Activated CD8-positive, alpha-beta T cell treated with anti-CD3 and anti-CD28 coated beads for 36 hours (primary cell): ENCODE results near the gene NIPBL. TPM values are rescaled to one million over a fixed set of nuclear protein-coding genes. Genes with fewer than 3 reads are reported as not detected.
A peak's percentile ranks its signal among the peaks of the same experiment; 100 is the strongest.

Source experiments
- ATAC-seq: fragments of 200-7000 bp; cut with Tn5 transposase; one replicate; pipeline ENCODE4 v1.10.0; 2021; ENCODE audit warnings: mild to moderate bottlenecking, moderate library complexity
- CTCF ChIA-PET: fragments of 350-600 bp; sonication (Branson Sonifier 250); formaldehyde crosslinking; loops from one replicate; lab custom pipeline; 2021; ENCODE audit warnings: antibody characterized with exemption; lab: Charles Lee
- POLR2A ChIA-PET: fragments of 350-600 bp; sonication (Branson Sonifier 250); formaldehyde crosslinking; loops from one replicate; lab custom pipeline; 2021; ENCODE audit warnings: antibody characterized with exemption; lab: Charles Lee
- DNase-seq: peaks from one replicate; pipeline ENCODE4 v3.0.0-alpha.2; 2020
- H3K27ac Mint-ChIP-seq: one replicate; pipeline ENCODE4 v1.8.0; 2021; ENCODE audit warnings: mild to moderate bottlenecking, mixed read lengths
- H3K27me3 Mint-ChIP-seq: one replicate; pipeline ENCODE4 v1.8.0; 2021; ENCODE audit warnings: mixed read lengths
- H3K36me3 Mint-ChIP-seq: one replicate; pipeline ENCODE4 v1.8.0; 2021; ENCODE audit warnings: low read depth, mixed read lengths
- H3K4me1 Mint-ChIP-seq: one replicate; pipeline ENCODE4 v1.8.0; 2021; ENCODE audit warnings: low read depth, mixed read lengths
- H3K4me3 Mint-ChIP-seq: one replicate; pipeline ENCODE4 v1.8.0; 2021; ENCODE audit warnings: mild to moderate bottlenecking, moderate library complexity, mixed read lengths
- H3K9me3 Mint-ChIP-seq: one replicate; pipeline ENCODE4 v1.8.0; 2021; ENCODE audit warnings: mixed read lengths
- CTCF ChIP-seq: fragments of 200-600 bp; IDR thresholded peaks from one replicate; pipeline ENCODE4 v1.8.0; 2022; ENCODE audit warnings: antibody characterized with exemption, mild to moderate bottlenecking
- intact Hi-C: fragments of 100-400 bp; cut with micrococcal nuclease; formaldehyde crosslinking; loops from one replicate; pipeline ENCODE4 v1.10.0; 2022
- total RNA-seq, 2 experiments: library from RNA; stranded (reverse); gene quantifications; one replicate each; pipeline ENCODE4 v1.2.3, GENCODE V29; 2021

Gene NIPBL
- total RNA-seq, 2 experiments from 2014 or later = 39.6 to 40.2 TPM

- ChIA-PET POLR2A (interaction anchor here (0.6 to 1.8 kb wide), 4 partner anchors 9 to 147 kb away, joined by 3 to 13 read pairs (median 3); partner anchors contain the start of gene NIPBL), CTCF (interaction anchor here (1.3 to 1.4 kb wide), 3 partner anchors 9 to 146 kb away, joined by 3 to 4 read pairs (median 3); partner anchors contain the start of gene NIPBL)
- Mint-ChIP-seq H3K36me3 (peaks cover 14% of the 10 kb centered on the region), H3K4me1 (peaks cover 76% of the 10 kb centered on the region), H3K4me3 (no peak overlapping the region), H3K27me3 (no peaks in the 10 kb centered on the region), H3K27ac (no peak overlapping the region), H3K9me3 (no peaks in the 10 kb centered on the region)
- intact Hi-C loops = no loop called here
- ATAC-seq (no peak), DNase-seq (no peak)
- no peak for TF ChIP-seq CTCF
These were observed 9.3 kb downstream of the NIPBL start for GRCh38 chr5:36885566-36886485.

GRCh38 chr5:36886791-36887190 is 10.2 kb downstream of the NIPBL start:
- intact Hi-C loops = no loop called here
- peaks cover 75% of the 10 kb centered on the region for H3K4me1 Mint-ChIP-seq
- CTCF ChIA-PET = no interaction called here

GRCh38 chr5:36887532-36887931 is 11.0 kb downstream of the NIPBL start:
- Mint-ChIP-seq H3K9me3 (peaks cover 9% of the 10 kb centered on the region), H3K4me1 (peaks cover 67% of the 10 kb centered on the region), H3K27ac (peak overlapping the region; percentile 43), H3K4me3 (no peak overlapping the region), H3K36me3 (peaks cover 25% of the 10 kb centered on the region), H3K27me3 (no peaks in the 10 kb centered on the region)
- ChIA-PET CTCF (no interaction called here), POLR2A (no interaction called here)
- DNase-seq (no peak), ATAC-seq (peak; percentile 19)
- intact Hi-C loops = no loop called here
- TF ChIP-seq CTCF = no peak

More at GRCh38 chr5:36886791-36887190, 10.2 kb downstream of the NIPBL start:
- POLR2A ChIA-PET = interaction anchor here (0.6 to 1.8 kb wide), 2 partner anchors 10 to 52 kb away, joined by 3 to 13 read pairs; partner anchors contain the start of gene NIPBL
- TF ChIP-seq CTCF = no peak
- H3K9me3 Mint-ChIP-seq = peaks cover 6% of the 10 kb centered on the region
- H3K4me3 Mint-ChIP-seq = no peak overlapping the region
- DNase-seq (no peak), ATAC-seq (no peak)
- H3K27me3 Mint-ChIP-seq = no peaks in the 10 kb centered on the region
- no peak overlapping the region for H3K27ac Mint-ChIP-seq
- peaks cover 21% of the 10 kb centered on the region for H3K36me3 Mint-ChIP-seq

GRCh38 chr5:36888303-36888702 is 11.7 kb downstream of the NIPBL start:
- H3K36me3 Mint-ChIP-seq = peaks cover 25% of the 10 kb centered on the region
- CTCF ChIA-PET = no interaction called here
- intact Hi-C loops = no loop called here
- H3K27me3 Mint-ChIP-seq = no peaks in the 10 kb centered on the region
- no peak for TF ChIP-seq CTCF
- H3K9me3 Mint-ChIP-seq = peaks cover 9% of the 10 kb centered on the region
- peak overlapping the region; percentile 52 for H3K27ac Mint-ChIP-seq
- no peak for DNase-seq
- H3K4me1 Mint-ChIP-seq = peaks cover 69% of the 10 kb centered on the region
- no peak overlapping the region for H3K4me3 Mint-ChIP-seq
- no peak for ATAC-seq
- POLR2A ChIA-PET = no interaction called here

- Mint-ChIP-seq H3K36me3 (peaks cover 28% of the 10 kb centered on the region), H3K27me3 (no peaks in the 10 kb centered on the region), H3K4me1 (peaks cover 70% of the 10 kb centered on the region), H3K27ac (peak overlapping the region; percentile 43), H3K9me3 (peaks cover 9% of the 10 kb centered on the region), H3K4me3 (no peak overlapping the region)
- no peak for TF ChIP-seq CTCF
- CTCF ChIA-PET = interaction anchor here (0.8 kb wide), 1 partner anchor 155 kb away, joined by 3 read pairs; no protein-coding TSS in a partner anchor
- intact Hi-C loops = no loop called here
- peak; percentile 37 for DNase-seq
- POLR2A ChIA-PET = interaction anchor here (0.9 kb wide), 1 partner anchor 50 kb away, joined by 3 read pairs; no protein-coding TSS in a partner anchor
- ATAC-seq = peak; percentile 93
These were observed 12.7 kb downstream of the NIPBL start for GRCh38 chr5:36889264-36889663.
